Endothelial cell (in vitro differentiated cells): ENCODE data around the gene ZRANB1. TPM values are rescaled to one million over a fixed set of nuclear protein-coding genes. Genes with fewer than 3 reads are reported as not detected.

Experiments
- DNase-seq: peaks from one replicate; pipeline ENCODE4 v3.0.0; 2021; ENCODE audit warnings: low spot score
- H3K27ac Mint-ChIP-seq: one replicate; pipeline ENCODE4 v1.8.0; 2021; ENCODE audit warnings: mixed read lengths, inconsistent platforms; ENCODE audit not compliant: unreplicated experiment
- H3K27me3 Mint-ChIP-seq: one replicate; pipeline ENCODE4 v1.8.0; 2021; ENCODE audit warnings: mild to moderate bottlenecking, moderate library complexity, mixed read lengths, inconsistent platforms; ENCODE audit not compliant: unreplicated experiment
- H3K36me3 Mint-ChIP-seq: one replicate; pipeline ENCODE4 v1.8.0; 2021; ENCODE audit warnings: mild to moderate bottlenecking, low read depth, mixed read lengths, inconsistent platforms; ENCODE audit not compliant: unreplicated experiment
- H3K4me1 Mint-ChIP-seq: one replicate; pipeline ENCODE4 v1.8.0; 2021; ENCODE audit warnings: mild to moderate bottlenecking, mixed read lengths, inconsistent platforms; ENCODE audit not compliant: unreplicated experiment
- H3K4me3 Mint-ChIP-seq: one replicate; pipeline ENCODE4 v1.8.0; 2021; ENCODE audit warnings: mild to moderate bottlenecking, mixed read lengths, inconsistent platforms; ENCODE audit not compliant: unreplicated experiment
- H3K9me3 Mint-ChIP-seq: one replicate; pipeline ENCODE4 v1.8.0; 2021; ENCODE audit warnings: mixed read lengths, inconsistent platforms; ENCODE audit not compliant: unreplicated experiment
- total RNA-seq: library from RNA; stranded (reverse); fragmentation: NEBNext Ultra II Directional; extraction: Animal tissue kit (Norgen Biotek cat#: 25700); gene quantifications from one replicate; pipeline ENCODE4 v1.2.1, GENCODE V29; 2021; ENCODE audit not compliant: unreplicated experiment
- TF ChIP-seq, protein P1 (sequence below): fragments of 200-600 bp; sonication (generic); IDR thresholded peaks from one replicate; pipeline ENCODE4 v1.5.0; 2021; ENCODE audit warnings: antibody characterized with exemption; ENCODE audit not compliant: unreplicated experiment

ZRANB1 gene
- total RNA-seq, 1 donor from 2014 or later, result 22.4 TPM

DNA sequence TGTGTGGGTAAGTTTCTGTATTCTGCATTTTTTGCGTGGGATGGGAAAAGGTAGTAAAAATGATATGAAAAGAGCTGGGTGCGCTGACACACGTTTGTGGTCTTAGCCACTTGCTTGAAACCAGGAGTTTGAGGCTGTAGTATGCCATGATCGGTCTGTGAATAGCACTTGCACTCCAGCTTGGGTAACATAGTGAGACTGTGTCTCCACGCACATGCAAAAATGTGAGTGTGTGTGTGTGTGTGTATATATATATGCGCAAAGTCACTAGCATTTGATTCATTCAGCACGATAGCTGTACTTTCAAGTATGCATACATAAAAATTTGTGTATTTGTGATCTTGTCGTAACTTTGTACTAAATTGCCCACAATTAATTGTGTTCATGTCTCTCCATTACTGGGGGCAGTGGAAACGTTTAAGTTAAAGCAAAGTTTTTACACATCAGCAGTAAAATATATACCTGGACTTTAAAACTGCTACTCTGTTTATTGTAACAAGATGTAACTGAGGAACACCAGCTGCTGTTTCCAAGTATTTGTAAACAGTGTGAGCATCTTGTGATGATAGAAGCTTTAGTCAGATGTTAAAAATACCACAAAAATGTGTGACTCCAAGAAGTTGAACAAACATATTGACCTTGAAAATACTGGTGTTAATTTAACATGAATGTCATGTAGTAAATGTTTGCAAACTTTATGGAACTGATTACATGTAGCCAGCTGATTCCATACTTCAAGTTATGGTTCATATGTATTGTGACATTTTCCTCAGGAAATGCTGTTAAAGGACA lies 1.6 kb downstream of the ZRANB1 start:
- Mint-ChIP-seq H3K27me3 (no peaks in the 10 kb centered on the region), H3K4me3 (no peak overlapping the region), H3K27ac (no peak overlapping the region), H3K4me1 (peaks cover 11% of the 10 kb centered on the region), H3K36me3 (peaks cover 2% of the 10 kb centered on the region), H3K9me3 (no peaks in the 10 kb centered on the region)
- no peak for DNase-seq
- TF ChIP-seq, protein P1, sequence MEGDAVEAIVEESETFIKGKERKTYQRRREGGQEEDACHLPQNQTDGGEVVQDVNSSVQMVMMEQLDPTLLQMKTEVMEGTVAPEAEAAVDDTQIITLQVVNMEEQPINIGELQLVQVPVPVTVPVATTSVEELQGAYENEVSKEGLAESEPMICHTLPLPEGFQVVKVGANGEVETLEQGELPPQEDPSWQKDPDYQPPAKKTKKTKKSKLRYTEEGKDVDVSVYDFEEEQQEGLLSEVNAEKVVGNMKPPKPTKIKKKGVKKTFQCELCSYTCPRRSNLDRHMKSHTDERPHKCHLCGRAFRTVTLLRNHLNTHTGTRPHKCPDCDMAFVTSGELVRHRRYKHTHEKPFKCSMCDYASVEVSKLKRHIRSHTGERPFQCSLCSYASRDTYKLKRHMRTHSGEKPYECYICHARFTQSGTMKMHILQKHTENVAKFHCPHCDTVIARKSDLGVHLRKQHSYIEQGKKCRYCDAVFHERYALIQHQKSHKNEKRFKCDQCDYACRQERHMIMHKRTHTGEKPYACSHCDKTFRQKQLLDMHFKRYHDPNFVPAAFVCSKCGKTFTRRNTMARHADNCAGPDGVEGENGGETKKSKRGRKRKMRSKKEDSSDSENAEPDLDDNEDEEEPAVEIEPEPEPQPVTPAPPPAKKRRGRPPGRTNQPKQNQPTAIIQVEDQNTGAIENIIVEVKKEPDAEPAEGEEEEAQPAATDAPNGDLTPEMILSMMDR, result no peak

DNA sequence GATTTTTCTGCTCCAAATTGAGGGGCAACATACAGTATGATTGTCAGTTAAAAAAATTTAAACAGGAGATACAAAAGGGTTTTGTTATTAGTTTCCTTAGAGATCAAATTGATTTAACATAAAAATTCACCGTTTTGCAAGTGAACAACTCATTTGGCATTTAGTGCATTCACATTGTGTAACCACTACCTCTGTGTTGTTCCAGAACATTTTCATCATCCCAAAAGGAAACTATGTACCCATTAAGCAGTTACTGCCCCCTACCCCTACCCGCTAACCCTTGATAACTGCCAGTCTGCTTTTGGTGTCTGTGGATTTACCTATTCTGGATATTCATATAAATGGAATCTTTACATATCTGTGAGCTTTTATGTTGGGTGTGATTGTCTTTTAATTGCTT lies 3.1 kb downstream of the ZRANB1 start:
- H3K9me3 Mint-ChIP-seq, result no peaks in the 10 kb centered on the region
- H3K27ac Mint-ChIP-seq, result no peak overlapping the region
- TF ChIP-seq, protein P1, result no peak
- H3K27me3 Mint-ChIP-seq, result no peaks in the 10 kb centered on the region
- peaks cover 11% of the 10 kb centered on the region for H3K4me1 Mint-ChIP-seq
- H3K36me3 Mint-ChIP-seq, result peaks cover 9% of the 10 kb centered on the region
- H3K4me3 Mint-ChIP-seq, result no peak overlapping the region
- no peak for DNase-seq

- Mint-ChIP-seq H3K27ac (no peak overlapping the region), H3K4me1 (peaks cover 8% of the 10 kb centered on the region), H3K9me3 (no peaks in the 10 kb centered on the region), H3K27me3 (no peaks in the 10 kb centered on the region), H3K4me3 (no peak overlapping the region), H3K36me3 (peaks cover 9% of the 10 kb centered on the region)
- TF ChIP-seq, protein P1, result no peak
- DNase-seq, result no peak
These were observed 5.0 kb downstream of the ZRANB1 start for GRCh38 chr10:124946945-124947344.

DNA sequence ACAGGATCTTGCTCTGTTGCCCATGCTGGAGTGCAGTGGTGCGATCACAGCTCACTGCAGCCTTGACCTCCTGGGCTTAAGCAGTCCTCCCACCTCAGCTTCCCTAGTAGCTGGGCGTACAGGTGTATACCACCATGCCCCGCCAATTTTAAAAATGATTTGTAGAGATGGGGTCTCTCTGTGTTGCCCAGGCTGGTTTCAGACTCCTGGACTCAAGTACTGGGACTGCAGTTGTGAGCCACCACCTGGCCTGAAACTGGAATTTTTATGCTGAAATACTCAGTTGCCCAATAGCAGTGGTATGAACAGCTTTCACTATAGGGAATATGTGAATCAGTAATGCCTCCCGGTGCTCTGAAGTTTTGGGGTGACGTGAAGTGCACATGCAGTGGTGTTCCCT lies 7.6 kb downstream of the ZRANB1 start:
- TF ChIP-seq, protein P1, result no peak
- Mint-ChIP-seq H3K4me3 (no peak overlapping the region), H3K9me3 (no peaks in the 10 kb centered on the region), H3K27me3 (no peaks in the 10 kb centered on the region), H3K27ac (no peak overlapping the region), H3K4me1 (peaks cover 6% of the 10 kb centered on the region), H3K36me3 (peaks cover 13% of the 10 kb centered on the region)
- no peak for DNase-seq

DNA sequence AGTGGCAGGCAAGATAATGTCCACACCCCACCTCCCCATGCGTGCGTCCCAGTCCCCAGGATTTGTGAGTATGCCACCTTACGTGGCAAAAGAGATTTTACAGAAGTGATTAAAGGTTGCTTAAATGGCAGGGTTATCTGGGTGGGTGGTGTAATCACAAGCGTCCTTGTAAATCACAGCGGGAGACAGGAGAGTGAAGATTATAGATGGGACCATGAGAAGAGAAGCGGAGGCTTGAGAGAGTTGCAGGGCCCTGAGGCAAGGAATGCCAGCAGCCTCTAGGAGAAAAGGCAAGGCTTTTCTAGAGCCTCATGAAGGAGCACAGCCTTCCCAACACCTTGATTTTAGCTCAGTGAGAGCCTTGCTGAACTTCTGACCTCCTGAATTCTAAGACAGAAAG lies 10.2 kb downstream of the ZRANB1 start:
- no peak overlapping the region for H3K4me3 Mint-ChIP-seq
- DNase-seq, result no peak
- peaks cover 11% of the 10 kb centered on the region for H3K4me1 Mint-ChIP-seq
- H3K27ac Mint-ChIP-seq, result no peak overlapping the region
- H3K9me3 Mint-ChIP-seq, result no peaks in the 10 kb centered on the region
- TF ChIP-seq, protein P1, result no peak
- peaks cover 13% of the 10 kb centered on the region for H3K36me3 Mint-ChIP-seq
- no peaks in the 10 kb centered on the region for H3K27me3 Mint-ChIP-seq
